Heart right ventricle (tissue), 16 donors: ENCODE results near the gene SLC12A6. TPM values are rescaled to one million over a fixed set of nuclear protein-coding genes. Genes with fewer than 3 reads are reported as not detected.

ENCODE experiments used
- ATAC-seq, 8 donors: fragments of 200-7000 bp; cut with Tn5 transposase; one replicate each; pipeline ENCODE4 v1.9.1; 2020; ENCODE audit warnings: mild to moderate bottlenecking in 8 of 8, moderate library complexity in 8 of 8, moderate number of reproducible peaks in 1 of 8
- DNase-seq, 2 donors: peaks; one replicate each; pipeline ENCODE4 v3.0.0-alpha.2; 2020
- H3K27ac ChIP-seq, 10 donors: fragments of 200-600 bp; sonication (generic) in 2 of 10; one replicate each; pipeline versions ENCODE4 v1.5.0 to v1.8.0; 2020 to 2022; ENCODE audit warnings: mild to moderate bottlenecking in 3 of 10
- H3K27me3 ChIP-seq, 7 donors: fragments of 200-600 bp; one replicate each; pipeline ENCODE4 v1.8.0; 2021 to 2022; ENCODE audit warnings: mild to moderate bottlenecking in 2 of 7
- H3K36me3 ChIP-seq, 9 donors: fragments of 200-600 bp; sonication (generic) in 1 of 9; one replicate each; pipeline versions ENCODE4 v1.5.0 to v1.8.0; 2020 to 2022; ENCODE audit warnings: mild to moderate bottlenecking in 2 of 9
- H3K4me1 ChIP-seq, 9 donors: fragments of 200-600 bp; sonication (generic) in 1 of 9; one replicate each; pipeline versions ENCODE4 v1.5.0 to v1.8.0; 2020 to 2022; ENCODE audit warnings: mild to moderate bottlenecking in 4 of 9
- H3K4me3 ChIP-seq, 10 donors: fragments of 200-600 bp; sonication (generic) in 2 of 10; one replicate each; pipeline versions ENCODE4 v1.5.0 to v1.8.0; 2020 to 2022; ENCODE audit warnings: mild to moderate bottlenecking in 7 of 10, moderate library complexity in 2 of 10
- H3K9me3 ChIP-seq, 11 donors: fragments of 200-600 bp in 10 of 11; sonication (generic) in 2 of 11; one replicate each; pipeline versions ENCODE4 v1.5.0 to v1.8.0; 2013 to 2022; ENCODE audit warnings: mild to moderate bottlenecking in 2 of 11, control low read depth in 1 of 11, moderate library complexity in 1 of 11
- WGBS, 2 donors: extraction: QIAGEN DNeasy Blood & Tissue Kit; methylation state at CpG; one replicate each; pipeline ENCODE4 v1.1.7; 2013; ENCODE audit warnings: inconsistent platforms in 1 of 2; 5-methylcytosine and 5-hydroxymethylcytosine counted together
- intact Hi-C, 10 donors: fragments of 100-400 bp; cut with DNase I; formaldehyde crosslinking; loops; one replicate each; pipeline versions ENCODE4 v1.11.1 to v1.14.2; 2022
- polyA plus RNA-seq, 2 donors: library from polyadenylated mRNA; stranded (reverse); fragments of 200-250 nt; gene quantifications; one replicate each; pipeline ENCODE4 v1.2.3, GENCODE V29; 2013
- total RNA-seq, 10 donors: library from RNA; stranded (reverse); fragmentation: NEBNext Ultra II Directional in 3 of 10; extraction: Animal tissue kit (Norgen Biotek cat#: 25700) in 3 of 10; gene quantifications; one replicate each; pipeline versions ENCODE4 v1.2.1 to v1.2.4, GENCODE V29; 2021 to 2023
- TF ChIP-seq, protein P1 (sequence below), 9 donors: fragments of 200-600 bp; sonication (generic) in 2 of 9; IDR thresholded peaks; one replicate each; pipeline versions ENCODE4 v1.5.0 to v1.8.0; 2021 to 2022; ENCODE audit warnings: antibody characterized with exemption in 9 of 9, mild to moderate bottlenecking in 5 of 9, moderate library complexity in 1 of 9
- donor health status: Arrhythmogenic right ventricular cardiomyopathy.
- donor health status: ischemic (EF 13 %, LVEDD 7.1; RV severe dilation, severe dysfunction).
- donor health status: healthy with polysubstance abuse.
- donor health status: DM: no; HTN: yes; CAD: no.
- donor health status: DM: no; HTN: no; CAD: no.
- donor health status: ischemic (EF 25% LVEDD 6.9; RV normal size, moderate dysfunction).
- donor health status: ischemic (EF 25% LVEDD 5.7; RV mildly dilated, moderate dysfunction).
- donor health status: healthy.
- donor health status: DM: yes; HTN: yes; CAD: no.
- donor health status: Ischemic cardiomyopathy.
- donor health status: ischemic (EF 35%, LVEDD 5.7; RV mildly dilated, moderate dysfunction).
- donor health status: nonischemic (EF 11% LVEDD 7.7; RV severe dilation, severe dysfunction).
- donor health status: DM: yes; HTN: yes; CAD: no.
- donor health status: PGD.
- donor health status: ischemic (EF 29% LVEDD 5.4; RV normal size, mild dysfunction).
- donor health status: nonischemic (EF 23%, LVEDD 6.1; RV moderate dilation, normal function).

Gene SLC12A6
- total and polyA plus RNA-seq, 12 donors: 3.4 to 33.6 (median 24.3) TPM

DNA sequence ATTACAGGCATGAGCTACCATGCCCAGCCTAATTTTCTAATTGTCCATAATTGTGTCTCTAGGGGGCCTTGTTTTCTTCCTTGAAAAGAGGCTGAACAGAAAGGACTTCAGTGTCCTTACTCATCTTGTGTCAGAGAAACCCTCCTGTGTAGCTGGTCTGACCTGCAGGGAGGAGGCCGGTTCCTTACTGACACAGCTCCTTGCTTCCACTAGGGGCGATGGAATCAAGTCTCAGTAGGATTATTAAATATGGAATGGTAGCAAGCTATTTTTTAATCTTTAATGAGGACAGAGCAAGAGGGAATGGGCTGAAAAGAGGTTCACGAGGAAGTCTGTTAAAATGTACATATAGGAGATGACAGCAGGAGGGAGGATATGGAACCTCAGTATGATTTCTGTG lies 20.8 kb upstream of the SLC12A6 start:
- DNase-seq (no peak), ATAC-seq (no peak)
- H3K27ac ChIP-seq: no peak overlapping the region
- no peaks in the 10 kb centered on the region for H3K9me3 ChIP-seq
- intact Hi-C loops: no loop called here
- TF ChIP-seq, protein P1, sequence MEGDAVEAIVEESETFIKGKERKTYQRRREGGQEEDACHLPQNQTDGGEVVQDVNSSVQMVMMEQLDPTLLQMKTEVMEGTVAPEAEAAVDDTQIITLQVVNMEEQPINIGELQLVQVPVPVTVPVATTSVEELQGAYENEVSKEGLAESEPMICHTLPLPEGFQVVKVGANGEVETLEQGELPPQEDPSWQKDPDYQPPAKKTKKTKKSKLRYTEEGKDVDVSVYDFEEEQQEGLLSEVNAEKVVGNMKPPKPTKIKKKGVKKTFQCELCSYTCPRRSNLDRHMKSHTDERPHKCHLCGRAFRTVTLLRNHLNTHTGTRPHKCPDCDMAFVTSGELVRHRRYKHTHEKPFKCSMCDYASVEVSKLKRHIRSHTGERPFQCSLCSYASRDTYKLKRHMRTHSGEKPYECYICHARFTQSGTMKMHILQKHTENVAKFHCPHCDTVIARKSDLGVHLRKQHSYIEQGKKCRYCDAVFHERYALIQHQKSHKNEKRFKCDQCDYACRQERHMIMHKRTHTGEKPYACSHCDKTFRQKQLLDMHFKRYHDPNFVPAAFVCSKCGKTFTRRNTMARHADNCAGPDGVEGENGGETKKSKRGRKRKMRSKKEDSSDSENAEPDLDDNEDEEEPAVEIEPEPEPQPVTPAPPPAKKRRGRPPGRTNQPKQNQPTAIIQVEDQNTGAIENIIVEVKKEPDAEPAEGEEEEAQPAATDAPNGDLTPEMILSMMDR (IDR thresholded peaks at IDR 0.05): peak in 4 of 9 donors; percentile 11 to 15 (median 13)
- H3K4me3 ChIP-seq: no peak overlapping the region
- no peaks in the 10 kb centered on the region for H3K4me1 ChIP-seq
- peaks cover 0 to 95% (median 28%) of the 10 kb centered on the region in 9 donors for H3K36me3 ChIP-seq
- WGBS, 2 donors: 69 to 75% methylated on average over 3 of the region's 3 CpGs
- no peaks in the 10 kb centered on the region for H3K27me3 ChIP-seq

DNA sequence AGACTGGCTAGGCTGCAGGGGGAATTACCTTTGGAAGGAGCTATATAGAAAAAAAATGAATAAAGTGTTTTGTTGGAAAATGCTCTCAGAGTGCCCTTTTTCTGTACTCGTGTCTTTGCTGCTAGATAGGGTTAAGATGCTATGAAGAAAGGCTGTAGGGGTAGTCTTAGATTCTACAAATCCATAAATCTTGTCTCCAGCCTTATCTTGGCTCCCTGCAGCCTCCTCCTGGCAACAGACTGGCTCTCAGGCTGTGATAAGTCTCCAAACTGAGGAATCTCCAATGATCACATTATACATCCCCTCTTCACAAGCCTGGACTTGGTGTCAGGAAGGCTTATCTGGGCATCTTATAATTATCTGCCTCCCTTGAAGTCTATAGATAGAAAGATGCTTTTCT lies 20.1 kb upstream of the SLC12A6 start:
- no peak for ATAC-seq
- intact Hi-C loops: no loop called here
- WGBS, 2 donors: 91 to 94% methylated on average over 1 of the region's 1 CpG
- H3K4me1 ChIP-seq: no peaks in the 10 kb centered on the region
- DNase-seq: no peak
- no peak overlapping the region for H3K27ac ChIP-seq
- no peak overlapping the region for H3K4me3 ChIP-seq
- peaks cover 0 to 88% (median 24%) of the 10 kb centered on the region in 9 donors for H3K36me3 ChIP-seq
- TF ChIP-seq, protein P1 (IDR thresholded peaks at IDR 0.05): no peak
- H3K9me3 ChIP-seq: no peaks in the 10 kb centered on the region
- H3K27me3 ChIP-seq: no peaks in the 10 kb centered on the region

DNA sequence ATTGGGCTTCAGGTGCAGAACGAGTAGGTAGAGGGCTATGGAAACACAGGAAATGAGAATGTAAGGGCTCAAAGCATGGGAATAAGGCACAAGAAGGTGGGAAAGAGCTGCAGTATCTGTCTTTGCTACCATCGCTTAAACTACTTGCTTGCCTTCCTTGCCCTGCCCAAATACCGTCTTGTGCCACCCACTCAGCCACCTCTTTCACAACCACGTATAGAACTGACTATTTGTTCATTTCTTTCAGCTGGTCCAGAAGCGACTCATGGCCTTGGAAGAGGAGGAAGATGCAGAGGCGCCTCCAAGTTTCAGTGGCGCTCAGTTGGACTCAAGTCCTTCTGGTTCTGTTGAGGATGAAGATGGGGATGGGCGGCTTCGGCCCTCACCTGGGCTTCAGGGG lies 17.7 kb upstream of the SLC12A6 start:
- intact Hi-C loops: no loop called here

DNA sequence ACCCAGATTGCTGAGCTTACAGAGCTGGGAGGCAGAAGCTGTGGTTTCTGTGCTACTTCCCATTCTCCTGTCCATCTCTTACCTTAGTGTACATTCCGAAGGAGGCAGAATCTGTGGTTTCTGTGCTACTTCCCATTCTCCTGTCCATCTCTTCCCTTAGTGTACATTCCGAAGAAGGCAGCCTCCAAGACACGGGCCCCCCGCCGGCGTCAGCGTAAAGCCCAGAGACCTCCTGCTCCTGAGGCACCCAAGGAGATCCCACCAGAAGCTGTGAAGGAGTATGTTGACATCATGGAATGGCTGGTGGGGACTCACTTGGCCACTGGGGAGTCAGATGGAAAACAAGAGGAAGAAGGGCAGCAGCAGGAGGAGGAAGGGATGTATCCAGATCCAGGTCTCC lies 16.7 kb upstream of the SLC12A6 start:
- Histone ChIP-seq H3K4me1 (no peaks in the 10 kb centered on the region), H3K27ac (no peak overlapping the region), H3K36me3 (peaks cover 0 to 54% (median 8%) of the 10 kb centered on the region in 9 donors), H3K9me3 (no peaks in the 10 kb centered on the region), H3K4me3 (no peak overlapping the region), H3K27me3 (no peaks in the 10 kb centered on the region)
- intact Hi-C loops: no loop called here
- 95% methylated on average over 7 of the region's 7 CpGs for WGBS, 2 donors
- ATAC-seq (no peak), DNase-seq (no peak)
- TF ChIP-seq, protein P1 (IDR thresholded peaks at IDR 0.05): no peak

More for the DNA sequence above, 17.7 kb upstream of the SLC12A6 start:
- no peaks in the 10 kb centered on the region for H3K9me3 ChIP-seq
- H3K4me3 ChIP-seq: no peak overlapping the region
- no peak for DNase-seq
- H3K27me3 ChIP-seq: no peaks in the 10 kb centered on the region
- no peak for ATAC-seq
- 94 to 95% methylated on average over 9 of the region's 9 CpGs for WGBS, 2 donors
- no peaks in the 10 kb centered on the region for H3K4me1 ChIP-seq
- no peak overlapping the region for H3K27ac ChIP-seq
- TF ChIP-seq, protein P1 (IDR thresholded peaks at IDR 0.05): no peak
- H3K36me3 ChIP-seq: peaks cover 0 to 64% (median 13%) of the 10 kb centered on the region in 9 donors
